K562 (cell line): Measurements from ENCODE around the gene HADHA. TPM values are rescaled to one million over a fixed set of nuclear protein-coding genes. Genes with fewer than 3 reads are reported as not detected.

Experiments
- BACH1 ChIP-seq: fragments of 200-800 bp; sonication (Bioruptor generic); IDR thresholded peaks from 2 replicates; pipeline ENCODE4 v1.6.1; 2016; ENCODE audit warnings: missing genetic modification characterization, missing compliant biosample characterization
- ESRRA ChIP-seq: fragments of 450-650 bp; IDR thresholded peaks from 2 replicates; pipeline ENCODE4 v1.6.1; 2014; ENCODE audit warnings: low read depth, mild to moderate bottlenecking, moderate library complexity, borderline replicate concordance
- MAZ ChIP-seq, 2 experiments: fragments of 450-650 bp in 1 of 2; sonication (generic) in 1 of 2; formaldehyde crosslinking; IDR thresholded peaks in 1 of 2; conservative IDR thresholded peaks in 1 of 2; 2 replicates each; pipeline versions ENCODE4 v1.4.0 to v1.5.0; 2020; ENCODE audit warnings: mild to moderate bottlenecking in 1 of 2, missing genetic modification reagents in 1 of 2
- MGA ChIP-seq: fragments of 450-650 bp; IDR thresholded peaks from 2 replicates; pipeline ENCODE4 v1.6.1; 2016; ENCODE audit warnings: mild to moderate bottlenecking, moderate library complexity
- NRF1 ChIP-seq, 2 experiments: fragments of 450-650 bp; IDR thresholded peaks in 1 of 2; conservative IDR thresholded peaks in 1 of 2; 2 replicates each; pipeline ENCODE4 v1.6.1; 2014; ENCODE audit warnings: mild to moderate bottlenecking in 2 of 2
- PCBP2 ChIP-seq: fragments of 200-400 bp; formaldehyde crosslinking; IDR thresholded peaks from 2 replicates; pipeline ENCODE4 v1.6.1; 2018; ENCODE audit warnings: low read length, low read depth, mild to moderate bottlenecking, moderate library complexity; ENCODE audit not compliant: poor library complexity, severe bottlenecking
- POLR2AphosphoS5 ChIP-seq: IDR thresholded peaks from 2 replicates; pipeline ENCODE4 v1.6.1; 2011; ENCODE audit warnings: mild to moderate bottlenecking, low read depth, low read length, moderate library complexity; ENCODE audit not compliant: control insufficient read depth, insufficient read depth
- SMARCA4 ChIP-seq: fragments of 450-650 bp; IDR thresholded peaks from 2 replicates; pipeline ENCODE4 v1.6.1; 2016
- SMARCE1 ChIP-seq: fragments of 450-650 bp; IDR thresholded peaks from 2 replicates; pipeline ENCODE4 v1.7.1; 2016; ENCODE audit warnings: mild to moderate bottlenecking
- SP1 ChIP-seq: sonication (generic); formaldehyde crosslinking; IDR thresholded peaks from 2 replicates; pipeline ENCODE4 v1.8.1; 2022; ENCODE audit warnings: mild to moderate bottlenecking, missing genetic modification reagents
- TEAD4 ChIP-seq, 2 experiments: sonication (generic) in 1 of 2; formaldehyde crosslinking in 1 of 2; IDR thresholded peaks; 2 replicates each; pipeline versions ENCODE4 v1.6.1 to v1.8.0; 2012 to 2022; ENCODE audit warnings: borderline replicate concordance in 1 of 2, inconsistent platforms in 1 of 2, low read length in 1 of 2, mild to moderate bottlenecking in 1 of 2, missing genetic modification reagents in 1 of 2
- VEZF1 ChIP-seq: fragments of 200-800 bp; sonication (Bioruptor generic); IDR thresholded peaks from 2 replicates; pipeline ENCODE4 v1.6.1; 2017; ENCODE audit warnings: missing genetic modification characterization, missing compliant biosample characterization
- ZNF197 ChIP-seq: fragments of 200-800 bp; sonication (Bioruptor generic); IDR thresholded peaks from 2 replicates; pipeline ENCODE4 v1.6.1; 2016; ENCODE audit warnings: low read depth, missing genetic modification characterization, missing compliant biosample characterization
- polyA plus RNA-seq, 8 experiments: library from polyadenylated mRNA; depleted of rRNA in 4 of 8; stranded (reverse) in 5 of 8; unstranded in 3 of 8; fragments of >200 nt; fragmentation: Nextera tagmentation in 2 of 8; fragmentation: Illumina TruSeq in 1 of 8; extraction: Ambion mirVana in 2 of 8; extraction: Trizol in 1 of 8; gene quantifications; 2 replicates each; pipeline versions ENCODE4 v1.2.1 to v1.2.3, GENCODE V29; 2011 to 2014; ENCODE audit warnings: inconsistent platforms in 1 of 8, missing spikeins in 1 of 8
- total RNA-seq, 7 experiments: library from RNA; depleted of rRNA in 6 of 7; stranded (reverse); fragments of >200 nt in 6 of 7; fragmentation: Illumina TruSeq in 2 of 7; extraction: Trizol in 2 of 7; gene quantifications; 2 replicates each; pipeline versions ENCODE4 v1.2.1 to v1.2.3, GENCODE V29; 2011 to 2021; ENCODE audit warnings: low replicate concordance in 1 of 7

HADHA gene
- total and polyA plus RNA-seq, 9 of the 15 experiments (the other 6 are each of a cell fraction or from before 2014, with no cell fraction given), result 145 to 326 (median 202) TPM

- peak; percentile 82 for TF ChIP-seq TEAD4 (IDR thresholded peaks at IDR 0.05; ENCODE audit: low read length)
- TF ChIP-seq TEAD4 (CRISPR knock-in tag; IDR thresholded peaks at IDR 0.05; ENCODE audit: borderline replicate concordance), result no peak
- peak; percentile 70; the same call in 1 of the 2 replicates for TF ChIP-seq SMARCE1
- TF ChIP-seq MAZ (CRISPR knock-in tag; conservative IDR thresholded peaks at IDR 0.05 in 1 of 2, IDR thresholded peaks at IDR 0.05 in 1 of 2), result peak in 1 of 2 experiments; percentile 19; a peak in 1 of 4 replicates
- TF ChIP-seq NRF1 (conservative IDR thresholded peaks at IDR 0.05 in 1 of 2, IDR thresholded peaks at IDR 0.05 in 1 of 2), result peak; percentile 21 to 34; a peak in 1 of 4 replicates
- peak; percentile 28; the same call in 1 of the 2 replicates for TF ChIP-seq SP1 (CRISPR knock-in tag)
- TF ChIP-seq ZNF197 (CRISPR knock-in tag), result 0 out of 2 replicates have a peak, but pooled peaks have one; percentile 39
- TF ChIP-seq MGA, result peak; percentile 34; the same call in 1 of the 2 replicates
- no peak for TF ChIP-seq PCBP2
- peak; percentile 50; the same call in 1 of the 2 replicates for TF ChIP-seq POLR2AphosphoS5
- peak; percentile 96 for TF ChIP-seq ESRRA
- TF ChIP-seq BACH1 (tag), result no peak
- peak; percentile 48; the same call in 1 of the 2 replicates for TF ChIP-seq VEZF1
- TF ChIP-seq SMARCA4, result peak; percentile 64; the same call in 1 of the 2 replicates
Measured at GRCh38 chr2:26191316-26192159, 52.9 kb downstream of the HADHA start (continued).
